ENCODE measurements around the gene DAD1.

Gene DAD1

DNA sequence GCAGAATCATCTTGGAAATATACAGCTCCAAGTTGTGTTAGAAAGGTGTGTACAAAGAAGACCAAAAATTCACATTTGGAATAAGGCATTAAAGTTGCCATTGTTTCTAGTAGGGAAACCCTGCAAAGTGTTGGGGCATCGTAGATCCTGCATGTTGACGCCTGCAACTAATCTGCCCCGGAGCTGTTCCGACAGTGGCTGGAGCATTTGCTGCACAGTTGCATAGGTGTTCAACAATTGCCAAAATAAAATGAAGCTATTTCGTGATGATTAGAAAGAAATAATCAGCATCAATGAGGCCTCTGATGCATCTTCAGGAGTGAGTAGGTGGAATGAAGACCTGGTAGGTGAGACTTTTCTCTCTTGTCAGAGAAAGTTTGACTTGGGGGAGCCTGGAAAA is 47.3 kb downstream of the DAD1 start:
- peaks cover 11% of the 10 kb centered on the region for H3K4me1 ChIP-seq (ENCODE audit: insufficient read depth, low read length)
- H3K9ac ChIP-seq (ENCODE audit: low read depth, low read length): no peak overlapping the region
- no peak overlapping the region for H3K4me3 ChIP-seq (ENCODE audit: low read length)
- H3K27ac ChIP-seq (ENCODE audit: low read depth, low read length): no peak overlapping the region
- no peaks in the 10 kb centered on the region for H3K27me3 ChIP-seq (ENCODE audit: insufficient read depth, low read length)
- WGBS: 95% methylated on average over 5 of the region's 5 CpGs
- no peaks in the 10 kb centered on the region for H3K9me3 ChIP-seq (ENCODE audit: insufficient read depth, low read depth, low read length)
- H3K36me3 ChIP-seq (ENCODE audit: insufficient read depth, low read length): no peaks in the 10 kb centered on the region

- Histone ChIP-seq H3K27ac (ENCODE audit: low read depth, low read length) (no peak overlapping the region), H3K9me3 (ENCODE audit: insufficient read depth, low read depth, low read length) (no peaks in the 10 kb centered on the region), H3K9ac (ENCODE audit: low read depth, low read length) (no peak overlapping the region), H3K4me3 (ENCODE audit: low read length) (no peak overlapping the region), H3K36me3 (ENCODE audit: insufficient read depth, low read length) (no peaks in the 10 kb centered on the region), H3K4me1 (ENCODE audit: insufficient read depth, low read length) (peaks cover 2% of the 10 kb centered on the region), H3K27me3 (ENCODE audit: insufficient read depth, low read length) (no peaks in the 10 kb centered on the region)
- 83% methylated on average over 3 of the region's 4 CpGs for WGBS
These were observed 48.1 kb downstream of the DAD1 start for GRCh38 chr14:22540811-22541360.

DNA sequence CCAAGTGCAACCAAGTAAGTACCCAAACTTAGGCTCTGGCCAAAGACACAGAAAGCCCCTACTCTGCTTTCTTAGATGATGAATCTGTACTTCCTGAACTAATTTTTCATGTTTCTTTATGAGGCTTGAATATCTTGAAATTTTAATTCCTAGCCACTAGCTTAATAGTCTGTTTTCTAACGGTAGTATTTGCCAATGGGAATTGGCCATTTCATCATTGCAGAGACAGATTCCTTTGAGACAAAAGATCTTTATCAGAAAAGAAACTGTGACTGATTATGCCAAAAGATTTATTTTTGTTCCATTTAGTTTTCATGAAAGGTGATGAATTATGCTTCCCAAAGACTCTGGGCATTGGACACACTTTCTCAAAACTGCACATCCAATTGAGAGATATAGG is 48.7 kb downstream of the DAD1 start:
- H3K9me3 ChIP-seq (ENCODE audit: insufficient read depth, low read depth, low read length): no peaks in the 10 kb centered on the region
- H3K9ac ChIP-seq (ENCODE audit: low read depth, low read length): no peak overlapping the region
- no peaks in the 10 kb centered on the region for H3K27me3 ChIP-seq (ENCODE audit: insufficient read depth, low read length)
- no peak overlapping the region for H3K4me3 ChIP-seq (ENCODE audit: low read length)
- no peaks in the 10 kb centered on the region for H3K36me3 ChIP-seq (ENCODE audit: insufficient read depth, low read length)
- 100% methylated on average over 1 of the region's 1 CpG for WGBS
- no peak overlapping the region for H3K27ac ChIP-seq (ENCODE audit: low read depth, low read length)
- no peaks in the 10 kb centered on the region for H3K4me1 ChIP-seq (ENCODE audit: insufficient read depth, low read length)

DNA sequence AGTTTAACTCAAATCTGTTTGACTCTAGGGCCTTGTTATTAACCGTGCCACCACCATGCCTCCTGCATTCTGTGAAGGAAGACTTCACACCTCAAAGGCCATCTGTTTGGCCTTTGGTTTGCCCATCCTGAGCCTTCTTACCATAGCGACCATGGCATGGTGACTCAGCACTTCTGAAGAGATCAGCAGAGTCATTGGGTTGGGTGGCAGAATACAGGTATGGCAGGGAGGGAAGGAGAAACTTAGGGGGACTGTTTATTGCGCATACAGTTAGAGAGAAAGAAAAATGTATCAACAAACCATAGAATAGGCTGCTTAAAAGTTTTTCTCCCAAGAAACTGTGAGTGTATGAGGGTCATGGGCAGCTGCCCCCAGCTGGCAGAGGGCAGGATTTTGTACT is 49.2 kb downstream of the DAD1 start:
- Histone ChIP-seq H3K4me1 (ENCODE audit: insufficient read depth, low read length) (no peaks in the 10 kb centered on the region), H3K36me3 (ENCODE audit: insufficient read depth, low read length) (no peaks in the 10 kb centered on the region), H3K27me3 (ENCODE audit: insufficient read depth, low read length) (no peaks in the 10 kb centered on the region), H3K9ac (ENCODE audit: low read depth, low read length) (no peak overlapping the region), H3K4me3 (ENCODE audit: low read length) (no peak overlapping the region), H3K27ac (ENCODE audit: low read depth, low read length) (no peak overlapping the region), H3K9me3 (ENCODE audit: insufficient read depth, low read depth, low read length) (no peaks in the 10 kb centered on the region)
- WGBS: 98% methylated on average over 3 of the region's 3 CpGs

GRCh38 chr14:22538671-22539228 is 50.3 kb downstream of the DAD1 start:
- Histone ChIP-seq H3K27me3 (ENCODE audit: insufficient read depth, low read length) (no peaks in the 10 kb centered on the region), H3K4me3 (ENCODE audit: low read length) (no peak overlapping the region), H3K9ac (ENCODE audit: low read depth, low read length) (no peak overlapping the region), H3K9me3 (ENCODE audit: insufficient read depth, low read depth, low read length) (no peaks in the 10 kb centered on the region), H3K4me1 (ENCODE audit: insufficient read depth, low read length) (no peaks in the 10 kb centered on the region), H3K27ac (ENCODE audit: low read depth, low read length) (no peak overlapping the region), H3K36me3 (ENCODE audit: insufficient read depth, low read length) (no peaks in the 10 kb centered on the region)
- 92% methylated on average over 5 of the region's 5 CpGs for WGBS

DNA sequence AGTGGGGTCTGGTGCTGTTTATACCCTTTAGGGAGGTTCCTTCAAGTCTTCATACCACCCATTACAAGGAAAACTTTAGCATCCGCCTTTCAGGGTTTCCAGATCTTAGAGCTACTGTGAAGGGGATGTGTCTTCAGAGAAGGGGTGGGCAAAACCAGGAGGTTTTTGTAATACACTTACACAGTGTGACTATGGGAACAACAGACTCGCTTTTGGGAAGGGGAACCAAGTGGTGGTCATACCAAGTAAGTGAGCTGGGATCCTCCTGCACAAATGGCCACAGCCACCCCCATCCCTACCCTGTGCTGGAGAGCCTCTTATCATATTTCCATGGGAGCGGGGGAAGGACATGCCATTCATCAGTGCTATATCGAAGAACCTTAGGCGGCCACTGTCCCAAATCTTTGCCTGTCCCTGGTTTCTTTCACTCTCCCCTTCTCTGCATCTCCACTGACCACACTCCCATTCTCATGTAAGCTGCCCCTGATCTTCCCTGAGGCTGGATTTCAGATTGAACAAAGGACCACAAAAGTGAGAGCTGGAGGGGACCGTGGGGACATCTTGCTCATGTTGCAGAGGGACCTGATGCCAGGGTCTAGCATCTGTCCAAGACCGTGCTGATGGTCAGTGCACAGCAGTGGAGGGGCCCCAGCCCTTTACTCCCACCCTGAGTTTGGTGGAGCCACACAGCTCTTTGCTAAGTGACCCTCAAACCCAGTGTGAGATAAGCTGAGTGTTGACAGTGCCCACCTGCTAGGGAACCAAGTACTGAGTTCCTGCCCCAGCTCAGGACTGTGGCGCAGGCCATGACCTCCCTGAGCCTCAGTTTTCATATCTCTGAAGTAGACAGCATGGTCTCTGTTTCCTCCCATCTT is 51.4 kb downstream of the DAD1 start:
- Histone ChIP-seq H3K4me1 (ENCODE audit: insufficient read depth, low read length) (no peaks in the 10 kb centered on the region), H3K27ac (ENCODE audit: low read depth, low read length) (no peak overlapping the region), H3K9ac (ENCODE audit: low read depth, low read length) (no peak overlapping the region), H3K36me3 (ENCODE audit: insufficient read depth, low read length) (no peaks in the 10 kb centered on the region), H3K27me3 (ENCODE audit: insufficient read depth, low read length) (no peaks in the 10 kb centered on the region), H3K9me3 (ENCODE audit: insufficient read depth, low read depth, low read length) (no peaks in the 10 kb centered on the region), H3K4me3 (ENCODE audit: low read length) (no peak overlapping the region)
- 93% methylated on average over 8 of the region's 8 CpGs for WGBS

- Histone ChIP-seq H3K9me3 (ENCODE audit: insufficient read depth, low read depth, low read length) (no peaks in the 10 kb centered on the region), H3K27me3 (ENCODE audit: insufficient read depth, low read length) (no peaks in the 10 kb centered on the region), H3K27ac (ENCODE audit: low read depth, low read length) (no peak overlapping the region), H3K4me1 (ENCODE audit: insufficient read depth, low read length) (no peaks in the 10 kb centered on the region), H3K9ac (ENCODE audit: low read depth, low read length) (no peak overlapping the region), H3K36me3 (ENCODE audit: insufficient read depth, low read length) (no peaks in the 10 kb centered on the region), H3K4me3 (ENCODE audit: low read length) (no peak overlapping the region)
- 84% methylated on average over 5 of the region's 6 CpGs for WGBS
These were observed 52.1 kb downstream of the DAD1 start for GRCh38 chr14:22536853-22537338.

DNA sequence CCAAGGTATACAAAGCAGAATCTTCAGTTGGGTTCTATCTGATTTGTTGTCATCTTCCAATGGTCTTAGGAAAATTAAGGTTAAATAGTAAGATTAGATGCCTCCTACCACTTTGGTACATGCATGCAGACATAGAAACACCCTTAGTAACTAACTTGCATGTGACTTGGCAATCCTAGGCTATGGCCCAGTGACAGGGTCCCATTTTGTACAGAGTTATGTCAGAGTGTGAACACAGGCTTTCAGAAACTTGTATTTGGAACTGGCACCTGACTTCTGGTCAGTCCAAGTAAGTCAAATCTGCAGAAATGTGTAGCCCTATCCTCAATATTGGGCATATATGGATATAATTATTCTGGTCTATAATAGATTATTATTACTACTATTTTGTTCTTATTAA is 53.1 kb downstream of the DAD1 start:
- Histone ChIP-seq H3K36me3 (ENCODE audit: insufficient read depth, low read length) (no peaks in the 10 kb centered on the region), H3K9ac (ENCODE audit: low read depth, low read length) (no peak overlapping the region), H3K27ac (ENCODE audit: low read depth, low read length) (no peak overlapping the region), H3K4me3 (ENCODE audit: low read length) (no peak overlapping the region), H3K4me1 (ENCODE audit: insufficient read depth, low read length) (no peaks in the 10 kb centered on the region), H3K9me3 (ENCODE audit: insufficient read depth, low read depth, low read length) (no peaks in the 10 kb centered on the region), H3K27me3 (ENCODE audit: insufficient read depth, low read length) (no peaks in the 10 kb centered on the region)

- Histone ChIP-seq H3K9me3 (ENCODE audit: insufficient read depth, low read depth, low read length) (no peaks in the 10 kb centered on the region), H3K4me1 (ENCODE audit: insufficient read depth, low read length) (no peaks in the 10 kb centered on the region), H3K4me3 (ENCODE audit: low read length) (no peak overlapping the region), H3K27me3 (ENCODE audit: insufficient read depth, low read length) (no peaks in the 10 kb centered on the region), H3K27ac (ENCODE audit: low read depth, low read length) (no peak overlapping the region), H3K9ac (ENCODE audit: low read depth, low read length) (no peak overlapping the region), H3K36me3 (ENCODE audit: insufficient read depth, low read length) (no peaks in the 10 kb centered on the region)
- 95% methylated on average over 1 of the region's 1 CpG for WGBS
These were observed 53.9 kb downstream of the DAD1 start for GRCh38 chr14:22535126-22535525.

DNA sequence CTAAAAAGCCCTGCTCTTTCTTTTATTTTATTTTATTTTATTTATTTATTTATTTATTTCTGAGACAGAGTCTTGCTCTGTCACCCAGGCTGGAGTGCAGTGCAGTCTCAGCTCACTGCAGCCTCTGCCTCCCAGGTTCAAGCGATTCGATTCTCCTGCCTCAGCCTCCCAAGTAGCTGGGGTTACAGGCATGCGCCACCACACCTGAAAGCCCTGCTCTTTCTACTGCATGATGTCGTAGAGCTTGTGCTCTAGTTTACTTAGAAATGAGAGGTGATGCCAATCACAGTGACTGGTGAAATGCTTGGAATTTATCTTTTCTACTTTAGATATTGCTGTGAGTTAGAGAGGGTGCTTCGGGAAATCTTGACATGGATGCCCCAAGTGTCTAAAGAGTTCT is 54.5 kb downstream of the DAD1 start:
- H3K27ac ChIP-seq (ENCODE audit: low read depth, low read length): no peak overlapping the region
- no peaks in the 10 kb centered on the region for H3K9me3 ChIP-seq (ENCODE audit: insufficient read depth, low read depth, low read length)
- no peak overlapping the region for H3K4me3 ChIP-seq (ENCODE audit: low read length)
- 92% methylated on average over 5 of the region's 5 CpGs for WGBS
- H3K9ac ChIP-seq (ENCODE audit: low read depth, low read length): no peak overlapping the region
- H3K4me1 ChIP-seq (ENCODE audit: insufficient read depth, low read length): no peaks in the 10 kb centered on the region
- no peaks in the 10 kb centered on the region for H3K36me3 ChIP-seq (ENCODE audit: insufficient read depth, low read length)
- H3K27me3 ChIP-seq (ENCODE audit: insufficient read depth, low read length): no peaks in the 10 kb centered on the region

- 94% methylated on average over 8 of the region's 8 CpGs for WGBS
- no peaks in the 10 kb centered on the region for H3K36me3 ChIP-seq (ENCODE audit: insufficient read depth, low read length)
- H3K27me3 ChIP-seq (ENCODE audit: insufficient read depth, low read length): no peaks in the 10 kb centered on the region
- H3K9ac ChIP-seq (ENCODE audit: low read depth, low read length): no peak overlapping the region
- no peak overlapping the region for H3K27ac ChIP-seq (ENCODE audit: low read depth, low read length)
- no peak overlapping the region for H3K4me3 ChIP-seq (ENCODE audit: low read length)
- no peaks in the 10 kb centered on the region for H3K4me1 ChIP-seq (ENCODE audit: insufficient read depth, low read length)
- no peaks in the 10 kb centered on the region for H3K9me3 ChIP-seq (ENCODE audit: insufficient read depth, low read depth, low read length)
These were observed 55.2 kb downstream of the DAD1 start for GRCh38 chr14:22533739-22534359.

All from HUES64 (cell line).